ENCODE results near the gene ARSB.

The ARSB gene

DNA sequence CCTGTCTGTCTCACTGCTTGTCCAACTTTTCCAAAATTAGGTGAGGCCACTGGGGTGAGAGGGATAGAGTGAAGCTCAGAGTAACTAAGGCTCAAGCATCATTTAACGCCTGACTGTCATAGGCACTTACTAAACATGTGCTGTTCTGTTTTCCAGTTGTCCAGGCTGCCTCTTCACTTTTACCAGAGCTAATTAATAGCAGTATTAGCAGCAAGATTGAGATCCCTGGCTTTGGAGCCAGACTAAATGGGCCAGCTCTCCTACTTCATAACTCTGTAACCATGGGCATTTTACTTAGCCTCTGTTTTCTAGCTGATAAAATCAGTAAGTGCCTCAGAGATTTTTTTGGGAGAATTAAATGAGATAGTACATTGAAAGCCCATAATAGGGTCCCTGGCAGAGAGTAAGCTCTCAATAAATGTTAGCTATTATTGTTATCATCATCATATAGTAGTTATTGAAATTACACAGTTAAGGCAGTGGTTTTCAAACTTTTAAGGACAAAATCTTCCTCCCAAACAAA is 190.4 kb downstream of the ARSB start:
- H3K9ac ChIP-seq (ENCODE audit: low read length): no peak overlapping the region
- H3K4me2 ChIP-seq (ENCODE audit: low read length): no peak overlapping the region
- H3K4me3 ChIP-seq (ENCODE audit: low read depth, low read length, poor library complexity, severe bottlenecking): no peak overlapping the region
- peak overlapping the region; percentile 41 for H3K27ac ChIP-seq (ENCODE audit: low read depth, low read length, poor library complexity, severe bottlenecking)
- H3K79me2 ChIP-seq (ENCODE audit: insufficient read depth, low read length): no peaks in the 10 kb centered on the region
- H3K27me3 ChIP-seq (ENCODE audit: insufficient read depth, low read length): no peaks in the 10 kb centered on the region
- H3K9me3 ChIP-seq (ENCODE audit: low read length): no peaks in the 10 kb centered on the region
- H4K20me1 ChIP-seq (ENCODE audit: insufficient read depth, low read length): no peaks in the 10 kb centered on the region
- no peak for TF ChIP-seq EZH2 (IDR thresholded peaks at IDR 0.05; ENCODE audit: borderline replicate concordance, low read length)
- TF ChIP-seq, protein P1, sequence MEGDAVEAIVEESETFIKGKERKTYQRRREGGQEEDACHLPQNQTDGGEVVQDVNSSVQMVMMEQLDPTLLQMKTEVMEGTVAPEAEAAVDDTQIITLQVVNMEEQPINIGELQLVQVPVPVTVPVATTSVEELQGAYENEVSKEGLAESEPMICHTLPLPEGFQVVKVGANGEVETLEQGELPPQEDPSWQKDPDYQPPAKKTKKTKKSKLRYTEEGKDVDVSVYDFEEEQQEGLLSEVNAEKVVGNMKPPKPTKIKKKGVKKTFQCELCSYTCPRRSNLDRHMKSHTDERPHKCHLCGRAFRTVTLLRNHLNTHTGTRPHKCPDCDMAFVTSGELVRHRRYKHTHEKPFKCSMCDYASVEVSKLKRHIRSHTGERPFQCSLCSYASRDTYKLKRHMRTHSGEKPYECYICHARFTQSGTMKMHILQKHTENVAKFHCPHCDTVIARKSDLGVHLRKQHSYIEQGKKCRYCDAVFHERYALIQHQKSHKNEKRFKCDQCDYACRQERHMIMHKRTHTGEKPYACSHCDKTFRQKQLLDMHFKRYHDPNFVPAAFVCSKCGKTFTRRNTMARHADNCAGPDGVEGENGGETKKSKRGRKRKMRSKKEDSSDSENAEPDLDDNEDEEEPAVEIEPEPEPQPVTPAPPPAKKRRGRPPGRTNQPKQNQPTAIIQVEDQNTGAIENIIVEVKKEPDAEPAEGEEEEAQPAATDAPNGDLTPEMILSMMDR (IDR thresholded peaks at IDR 0.05; ENCODE audit: low read length): no peak
- no peaks in the 10 kb centered on the region for H3K9me2 ChIP-seq (ENCODE audit: low read depth, low read length)
- no peaks in the 10 kb centered on the region for H3F3A ChIP-seq (ENCODE audit: insufficient read depth, low read length)
- no peaks in the 10 kb centered on the region for H3K36me3 ChIP-seq (ENCODE audit: insufficient read depth, low read length)
- H3K4me1 ChIP-seq (ENCODE audit: insufficient read depth, low read length, severe bottlenecking): peaks cover 35% of the 10 kb centered on the region
- H2AFZ ChIP-seq (ENCODE audit: low read length): no peak overlapping the region

DNA sequence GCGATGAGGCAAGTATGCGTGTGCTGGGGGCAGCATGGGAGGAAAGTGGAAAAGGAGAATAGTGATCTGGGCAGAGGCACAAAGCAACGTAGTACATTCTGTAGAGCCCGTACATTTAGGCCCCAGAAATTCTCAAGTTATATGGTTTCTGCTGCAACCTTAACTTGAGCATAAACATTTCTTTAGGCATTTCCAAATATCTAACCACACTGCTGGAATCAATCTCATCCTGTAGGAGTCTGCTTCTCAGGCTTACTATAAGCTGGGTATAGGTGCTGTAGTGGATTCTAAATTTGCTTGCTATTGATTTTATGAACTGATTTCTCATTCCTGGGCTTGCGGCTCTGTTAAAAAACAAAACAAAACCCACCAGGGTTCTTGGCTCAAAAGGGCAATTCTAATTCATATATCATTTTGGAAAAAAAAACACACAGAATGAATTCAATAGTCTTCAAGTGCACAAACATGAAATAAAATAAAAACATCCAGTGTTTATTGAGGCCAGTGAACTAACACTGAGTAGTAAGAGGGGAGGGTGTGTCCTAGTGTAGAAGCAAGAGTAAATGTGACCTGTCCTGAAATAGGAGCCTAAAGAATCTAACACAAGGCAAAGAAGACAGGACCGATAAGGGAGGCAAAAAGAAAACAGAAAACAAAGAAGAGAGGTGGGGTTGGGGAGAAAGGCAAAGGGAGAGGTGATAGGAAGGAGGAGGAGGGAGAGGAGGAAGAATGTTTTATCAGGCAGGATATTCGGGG is 191.0 kb downstream of the ARSB start:
- Histone ChIP-seq H3K27ac (ENCODE audit: low read depth, low read length, poor library complexity, severe bottlenecking) (peak overlapping the region; percentile 71), H3K9me2 (ENCODE audit: low read depth, low read length) (no peaks in the 10 kb centered on the region), H3K4me1 (ENCODE audit: insufficient read depth, low read length, severe bottlenecking) (peaks cover 35% of the 10 kb centered on the region), H3K79me2 (ENCODE audit: insufficient read depth, low read length) (no peaks in the 10 kb centered on the region), H3K4me3 (ENCODE audit: low read depth, low read length, poor library complexity, severe bottlenecking) (no peak overlapping the region), H2AFZ (ENCODE audit: low read length) (no peak overlapping the region), H3K27me3 (ENCODE audit: insufficient read depth, low read length) (no peaks in the 10 kb centered on the region), H3K36me3 (ENCODE audit: insufficient read depth, low read length) (no peaks in the 10 kb centered on the region), H3K4me2 (ENCODE audit: low read length) (no peak overlapping the region), H3K9me3 (ENCODE audit: low read length) (no peaks in the 10 kb centered on the region), H4K20me1 (ENCODE audit: insufficient read depth, low read length) (no peaks in the 10 kb centered on the region), H3F3A (ENCODE audit: insufficient read depth, low read length) (no peaks in the 10 kb centered on the region), H3K9ac (ENCODE audit: low read length) (no peak overlapping the region)
- TF ChIP-seq EZH2 (IDR thresholded peaks at IDR 0.05; ENCODE audit: borderline replicate concordance, low read length): no peak
- TF ChIP-seq, protein P1 (IDR thresholded peaks at IDR 0.05; ENCODE audit: low read length): no peak

DNA sequence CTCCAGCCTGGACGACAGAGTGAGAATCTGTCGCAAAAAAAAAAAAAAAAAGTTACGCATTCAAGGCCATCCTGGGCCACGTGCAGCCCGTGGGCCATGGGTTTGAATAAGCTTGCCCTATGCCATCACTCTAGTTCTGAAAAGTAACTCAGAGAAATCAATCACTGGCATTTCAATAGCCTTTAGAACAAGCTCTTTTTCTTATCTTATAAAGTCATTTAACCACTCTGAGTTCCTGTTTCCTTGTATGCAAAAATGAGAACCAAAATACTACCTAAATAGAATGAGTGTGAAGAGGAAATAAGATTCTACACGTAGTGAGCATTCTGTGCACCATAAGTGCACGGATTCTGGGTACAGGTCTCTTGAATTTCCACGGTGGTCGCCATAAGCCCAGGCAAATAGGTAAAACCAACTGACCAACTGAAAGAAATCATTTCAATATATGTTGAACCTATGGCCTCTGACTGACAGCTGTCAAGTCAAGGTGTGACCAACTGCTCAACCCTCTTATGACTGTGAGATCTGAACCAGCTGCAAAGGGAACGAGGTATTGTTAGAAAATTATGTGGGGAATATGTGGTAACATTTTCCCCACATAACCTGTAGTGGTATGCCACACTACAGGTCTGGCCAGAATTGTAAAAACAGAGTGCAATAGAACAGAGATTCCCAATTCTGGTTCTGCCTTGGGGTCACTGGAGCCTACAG is 192.6 kb downstream of the ARSB start:
- no peaks in the 10 kb centered on the region for H3F3A ChIP-seq (ENCODE audit: insufficient read depth, low read length)
- peak overlapping the region; percentile 71 for H3K27ac ChIP-seq (ENCODE audit: low read depth, low read length, poor library complexity, severe bottlenecking)
- no peaks in the 10 kb centered on the region for H3K9me2 ChIP-seq (ENCODE audit: low read depth, low read length)
- H3K9me3 ChIP-seq (ENCODE audit: low read length): no peaks in the 10 kb centered on the region
- H3K9ac ChIP-seq (ENCODE audit: low read length): no peak overlapping the region
- no peaks in the 10 kb centered on the region for H4K20me1 ChIP-seq (ENCODE audit: insufficient read depth, low read length)
- H2AFZ ChIP-seq (ENCODE audit: low read length): peak overlapping the region; percentile 88
- peaks cover 35% of the 10 kb centered on the region for H3K4me1 ChIP-seq (ENCODE audit: insufficient read depth, low read length, severe bottlenecking)
- H3K79me2 ChIP-seq (ENCODE audit: insufficient read depth, low read length): no peaks in the 10 kb centered on the region
- H3K4me3 ChIP-seq (ENCODE audit: low read depth, low read length, poor library complexity, severe bottlenecking): no peak overlapping the region
- no peaks in the 10 kb centered on the region for H3K36me3 ChIP-seq (ENCODE audit: insufficient read depth, low read length)
- TF ChIP-seq EZH2 (IDR thresholded peaks at IDR 0.05; ENCODE audit: borderline replicate concordance, low read length): no peak
- TF ChIP-seq, protein P1 (IDR thresholded peaks at IDR 0.05; ENCODE audit: low read length): no peak
- no peaks in the 10 kb centered on the region for H3K27me3 ChIP-seq (ENCODE audit: insufficient read depth, low read length)
- peak overlapping the region; percentile 28 for H3K4me2 ChIP-seq (ENCODE audit: low read length)

All from OCI-LY1 (cell line).